ENCODE measurements around the gene NAALAD2.
A peak's percentile ranks its signal among the peaks of the same experiment; 100 is the strongest.
"Not testable (repeated sequence)": the region's sequence is repeated elsewhere in the genome, so short reads cannot be mapped to it uniquely, and the experiment has no call there.

Gene NAALAD2

GRCh38 chr11:90202342-90202741, 67.9 kb downstream of the NAALAD2 start:
- no peak for DNase-seq (ENCODE audit: insufficient read length)
- TF ChIP-seq POLR2AphosphoS5 (IDR thresholded peaks at IDR 0.05; ENCODE audit: low read depth, low read length), result no peak
- TF ChIP-seq TAF1 (IDR thresholded peaks at IDR 0.05; ENCODE audit: borderline replicate concordance, low read depth, low read length), result no peak
- TF ChIP-seq POLR2A (IDR thresholded peaks at IDR 0.05; ENCODE audit: low read depth, low read length), result no peak
- no peak for FAIRE-seq

GRCh38 chr11:90204407-90204806, 69.9 kb downstream of the NAALAD2 start:
- no peak for FAIRE-seq
- no peak for DNase-seq (ENCODE audit: insufficient read length)
- TF ChIP-seq TAF1 (IDR thresholded peaks at IDR 0.05; ENCODE audit: borderline replicate concordance, low read depth, low read length) (no peak), POLR2A (IDR thresholded peaks at IDR 0.05; ENCODE audit: low read depth, low read length) (no peak), POLR2AphosphoS5 (IDR thresholded peaks at IDR 0.05; ENCODE audit: low read depth, low read length) (no peak)

GRCh38 chr11:90204832-90205646, 70.6 kb downstream of the NAALAD2 start:
- no peak for TF ChIP-seq POLR2AphosphoS5 (IDR thresholded peaks at IDR 0.05; ENCODE audit: low read depth, low read length)
- TF ChIP-seq TAF1 (IDR thresholded peaks at IDR 0.05; ENCODE audit: borderline replicate concordance, low read depth, low read length), result no peak
- TF ChIP-seq POLR2A (IDR thresholded peaks at IDR 0.05; ENCODE audit: low read depth, low read length), result no peak
- DNase-seq (ENCODE audit: insufficient read length) (no peak), FAIRE-seq (peak; percentile 73)

GRCh38 chr11:90207992-90208391, 73.5 kb downstream of the NAALAD2 start:
- not testable (repeated sequence) for DNase-seq (ENCODE audit: insufficient read length); FAIRE-seq

GRCh38 chr11:90208857-90209256, 74.4 kb downstream of the NAALAD2 start:
- FAIRE-seq (no peak), DNase-seq (ENCODE audit: insufficient read length) (no peak)
- TF ChIP-seq TAF1 (IDR thresholded peaks at IDR 0.05; ENCODE audit: borderline replicate concordance, low read depth, low read length), result no peak
- TF ChIP-seq POLR2A (IDR thresholded peaks at IDR 0.05; ENCODE audit: low read depth, low read length), result no peak
- no peak for TF ChIP-seq POLR2AphosphoS5 (IDR thresholded peaks at IDR 0.05; ENCODE audit: low read depth, low read length)

- FAIRE-seq (peak; percentile 48), DNase-seq (ENCODE audit: insufficient read length) (no peak)
- TF ChIP-seq TAF1 (IDR thresholded peaks at IDR 0.05; ENCODE audit: borderline replicate concordance, low read depth, low read length) (no peak), POLR2A (IDR thresholded peaks at IDR 0.05; ENCODE audit: low read depth, low read length) (no peak), POLR2AphosphoS5 (IDR thresholded peaks at IDR 0.05; ENCODE audit: low read depth, low read length) (no peak)
Measured at GRCh38 chr11:90213322-90213721, 78.9 kb downstream of the NAALAD2 start.

GRCh38 chr11:90216611-90217010, 82.1 kb downstream of the NAALAD2 start:
- peak; percentile 53 for FAIRE-seq
- DNase-seq (ENCODE audit: insufficient read length), result no peak
- TF ChIP-seq POLR2A (IDR thresholded peaks at IDR 0.05; ENCODE audit: low read depth, low read length), result no peak
- no peak for TF ChIP-seq POLR2AphosphoS5 (IDR thresholded peaks at IDR 0.05; ENCODE audit: low read depth, low read length)
- TF ChIP-seq TAF1 (IDR thresholded peaks at IDR 0.05; ENCODE audit: borderline replicate concordance, low read depth, low read length), result no peak

- FAIRE-seq, result no peak
- DNase-seq (ENCODE audit: insufficient read length), result no peak
- TF ChIP-seq TAF1 (IDR thresholded peaks at IDR 0.05; ENCODE audit: borderline replicate concordance, low read depth, low read length) (no peak), POLR2A (IDR thresholded peaks at IDR 0.05; ENCODE audit: low read depth, low read length) (no peak), POLR2AphosphoS5 (IDR thresholded peaks at IDR 0.05; ENCODE audit: low read depth, low read length) (no peak)
Measured at GRCh38 chr11:90218606-90219005, 84.1 kb downstream of the NAALAD2 start.

GRCh38 chr11:90219438-90219837, 85.0 kb downstream of the NAALAD2 start:
- DNase-seq (ENCODE audit: insufficient read length) (no peak), FAIRE-seq (peak; percentile 27)
- TF ChIP-seq POLR2AphosphoS5 (IDR thresholded peaks at IDR 0.05; ENCODE audit: low read depth, low read length), result no peak
- no peak for TF ChIP-seq TAF1 (IDR thresholded peaks at IDR 0.05; ENCODE audit: borderline replicate concordance, low read depth, low read length)
- no peak for TF ChIP-seq POLR2A (IDR thresholded peaks at IDR 0.05; ENCODE audit: low read depth, low read length)

GRCh38 chr11:90220391-90220790, 85.9 kb downstream of the NAALAD2 start:
- no peak for DNase-seq (ENCODE audit: insufficient read length)
- TF ChIP-seq POLR2A (IDR thresholded peaks at IDR 0.05; ENCODE audit: low read depth, low read length), result no peak
- no peak for TF ChIP-seq POLR2AphosphoS5 (IDR thresholded peaks at IDR 0.05; ENCODE audit: low read depth, low read length)
- no peak for TF ChIP-seq TAF1 (IDR thresholded peaks at IDR 0.05; ENCODE audit: borderline replicate concordance, low read depth, low read length)
- FAIRE-seq, result no peak

GRCh38 chr11:90221803-90222458, 87.5 kb downstream of the NAALAD2 start:
- FAIRE-seq (peak; percentile 83), DNase-seq (ENCODE audit: insufficient read length) (no peak)

More at GRCh38 chr11:90221803-90222458, 87.5 kb downstream of the NAALAD2 start:
- TF ChIP-seq TAF1 (IDR thresholded peaks at IDR 0.05; ENCODE audit: borderline replicate concordance, low read depth, low read length) (no peak), POLR2AphosphoS5 (IDR thresholded peaks at IDR 0.05; ENCODE audit: low read depth, low read length) (no peak), POLR2A (IDR thresholded peaks at IDR 0.05; ENCODE audit: low read depth, low read length) (no peak)

All from GM12892 (cell line).